WTC11 (cell line): ENCODE data around the gene FAM124B. TPM values are rescaled to one million over a fixed set of nuclear protein-coding genes. Genes with fewer than 3 reads are reported as not detected.

ENCODE experiments used
- ATAC-seq: fragments of 200-7000 bp; cut with Tn5 transposase; 2 replicates; pipeline ENCODE4 v1.10.0; 2021; ENCODE audit warnings: mild to moderate bottlenecking, moderate library complexity
- CTCF ChIA-PET: fragments of 300-600 bp; sonication (Branson Sonifier 250); formaldehyde crosslinking; loops from one replicate; lab custom pipeline; 2021; ENCODE audit warnings: antibody characterized with exemption; lab: Charles Lee
- POLR2A ChIA-PET: fragments of 350-600 bp; sonication (Branson Sonifier 250); formaldehyde crosslinking; loops from one replicate; lab custom pipeline; 2021; ENCODE audit warnings: antibody characterized with exemption; lab: Charles Lee
- DNase-seq: peaks from one replicate; pipeline ENCODE4 v3.0.0; 2021; ENCODE audit warnings: low spot score
- H3K27ac Mint-ChIP-seq: 2 replicates; pipeline ENCODE4 v1.8.0; 2021; ENCODE audit warnings: mixed read lengths
- H3K27me3 Mint-ChIP-seq: 2 replicates; pipeline ENCODE4 v1.8.0; 2021; ENCODE audit warnings: low read depth, mild to moderate bottlenecking, moderate library complexity, mixed read lengths
- H3K36me3 Mint-ChIP-seq: 2 replicates; pipeline ENCODE4 v1.8.0; 2021; ENCODE audit warnings: mixed read lengths
- H3K4me1 Mint-ChIP-seq: 2 replicates; pipeline ENCODE4 v1.8.0; 2022; ENCODE audit warnings: mixed read lengths
- H3K4me3 Mint-ChIP-seq: 2 replicates; pipeline ENCODE4 v1.8.0; 2021; ENCODE audit warnings: mild to moderate bottlenecking, moderate library complexity, mixed read lengths
- H3K9me3 Mint-ChIP-seq: 2 replicates; pipeline ENCODE4 v1.8.0; 2021; ENCODE audit warnings: mixed read lengths
- AFF4 ChIP-seq: sonication (generic); formaldehyde crosslinking; IDR thresholded peaks from 2 replicates; pipeline ENCODE4 v1.8.1; 2023; ENCODE audit warnings: mild to moderate bottlenecking, missing genetic modification reagents, borderline replicate concordance
- ATF1 ChIP-seq: sonication (generic); formaldehyde crosslinking; IDR thresholded peaks from 2 replicates; pipeline ENCODE4 v1.8.1; 2023; ENCODE audit warnings: mild to moderate bottlenecking, moderate library complexity, missing genetic modification reagents
- EMX1 ChIP-seq: fragments of 250-450 bp; sonication (Bioruptor Pico); IDR thresholded peaks from 2 replicates; pipeline ENCODE4 v1.8.0; 2021; ENCODE audit warnings: mild to moderate bottlenecking
- FOXJ3 ChIP-seq: sonication (generic); formaldehyde crosslinking; IDR thresholded peaks from 2 replicates; pipeline ENCODE4 v1.9.0; 2021; ENCODE audit warnings: missing genetic modification reagents, mild to moderate bottlenecking, borderline replicate concordance
- GABPB1 ChIP-seq: sonication (generic); formaldehyde crosslinking; IDR thresholded peaks from 2 replicates; pipeline ENCODE4 v1.8.1; 2023; ENCODE audit warnings: mild to moderate bottlenecking, missing genetic modification reagents
- IRF2 ChIP-seq: sonication (generic); formaldehyde crosslinking; IDR thresholded peaks from 2 replicates; pipeline ENCODE4 v1.8.0; 2022; ENCODE audit warnings: low read depth, missing genetic modification reagents, borderline replicate concordance
- JUN ChIP-seq: sonication (generic); formaldehyde crosslinking; IDR thresholded peaks from 2 replicates; pipeline ENCODE4 v1.8.0; 2023; ENCODE audit warnings: mild to moderate bottlenecking, missing genetic modification reagents
- KAT7 ChIP-seq: sonication (generic); formaldehyde crosslinking; IDR thresholded peaks from 2 replicates; pipeline ENCODE4 v1.8.1; 2023; ENCODE audit warnings: missing genetic modification reagents, mild to moderate bottlenecking, borderline replicate concordance
- NFE2L1 ChIP-seq: sonication (generic); formaldehyde crosslinking; IDR thresholded peaks from 2 replicates; pipeline ENCODE4 v1.8.1; 2023; ENCODE audit warnings: missing genetic modification reagents
- RELA ChIP-seq: sonication (generic); formaldehyde crosslinking; IDR thresholded peaks from 2 replicates; pipeline ENCODE4 v1.8.1; 2022; ENCODE audit warnings: missing genetic modification reagents, mild to moderate bottlenecking, borderline replicate concordance
- RORB ChIP-seq: fragments of 250-450 bp; sonication (Bioruptor Pico); IDR thresholded peaks from 2 replicates; pipeline ENCODE4 v1.9.0; 2021; ENCODE audit warnings: mild to moderate bottlenecking
- SOX15 ChIP-seq: fragments of 250-450 bp; sonication (Bioruptor Pico); IDR thresholded peaks from 2 replicates; pipeline ENCODE4 v1.9.0; 2021; ENCODE audit warnings: mild to moderate bottlenecking
- SP1 ChIP-seq: sonication (generic); formaldehyde crosslinking; conservative IDR thresholded peaks from 2 replicates; pipeline ENCODE4 v1.8.1; 2022; ENCODE audit warnings: missing genetic modification reagents
- ZBTB21 ChIP-seq: sonication (generic); formaldehyde crosslinking; IDR thresholded peaks from 2 replicates; pipeline ENCODE4 v1.8.1; 2023; ENCODE audit warnings: mild to moderate bottlenecking, missing genetic modification reagents, borderline replicate concordance
- ZNF138 ChIP-seq: sonication (generic); formaldehyde crosslinking; conservative IDR thresholded peaks from 2 replicates; pipeline ENCODE4 v1.8.1; 2022; ENCODE audit warnings: mild to moderate bottlenecking, moderate library complexity, missing genetic modification reagents
- ZNF425 ChIP-seq: fragments of 250-450 bp; sonication (Bioruptor Pico); conservative IDR thresholded peaks from 2 replicates; pipeline ENCODE4 v1.9.0; 2021; ENCODE audit warnings: mild to moderate bottlenecking
- ZNF671 ChIP-seq: fragments of 250-450 bp; sonication (Bioruptor Pico); IDR thresholded peaks from 2 replicates; pipeline ENCODE4 v1.8.0; 2021; ENCODE audit warnings: mild to moderate bottlenecking
- total RNA-seq: library from RNA; stranded (reverse); gene quantifications from 3 replicates; pipeline ENCODE4 v1.2.3, GENCODE V29; 2021
- TF ChIP-seq, protein P1 (sequence below): sonication (generic); formaldehyde crosslinking; IDR thresholded peaks from 2 replicates; pipeline ENCODE4 v1.8.0; 2022; ENCODE audit warnings: mild to moderate bottlenecking, missing genetic modification reagents
- TF ChIP-seq, protein P2 (sequence below): sonication (generic); formaldehyde crosslinking; IDR thresholded peaks from 2 replicates; pipeline ENCODE4 v1.8.1; 2022; ENCODE audit warnings: missing genetic modification reagents, borderline replicate concordance
- TF ChIP-seq, protein P3 (sequence below): sonication (generic); formaldehyde crosslinking; IDR thresholded peaks from 2 replicates; pipeline ENCODE4 v1.8.0; 2022; ENCODE audit warnings: mild to moderate bottlenecking, missing genetic modification reagents

Gene FAM124B
- total RNA-seq, 1 experiment from 2014 or later: 3.7 TPM

DNA sequence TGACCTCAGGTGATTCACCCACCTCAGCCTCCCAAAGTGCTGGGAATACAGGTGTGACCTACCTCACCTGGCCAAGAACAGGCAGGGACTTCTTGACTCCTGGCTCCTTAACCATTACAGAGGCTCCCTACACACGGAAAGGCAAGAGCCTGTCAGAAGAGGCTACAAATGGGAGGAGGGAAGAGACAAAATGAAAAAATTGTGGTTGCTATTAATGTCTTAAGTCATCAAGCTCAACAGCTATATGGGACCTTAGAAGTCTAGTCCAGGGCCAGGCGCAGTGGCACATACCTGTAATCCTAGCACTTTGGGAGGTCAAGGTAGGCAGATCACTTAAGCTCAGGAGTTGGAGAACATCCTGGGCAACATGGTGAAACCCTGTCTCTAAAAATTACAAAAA lies 11.5 kb upstream of the FAM124B start:
- CTCF ChIA-PET: no interaction called here
- peaks cover 3% of the 10 kb centered on the region; the same call in 1 of the 2 replicates for H3K36me3 Mint-ChIP-seq
- no peak for DNase-seq
- peaks cover 13% of the 10 kb centered on the region for H3K4me1 Mint-ChIP-seq
- no peaks in the 10 kb centered on the region for H3K27me3 Mint-ChIP-seq
- POLR2A ChIA-PET: no interaction called here
- H3K27ac Mint-ChIP-seq: no peak overlapping the region
- peaks cover 6% of the 10 kb centered on the region; the same call in 1 of the 2 replicates for H3K9me3 Mint-ChIP-seq
- ATAC-seq: no peak
- no peak overlapping the region for H3K4me3 Mint-ChIP-seq
- TF ChIP-seq RELA: no peak
- TF ChIP-seq JUN (CRISPR knock-in tag): no peak
- no peak for TF ChIP-seq SP1
- TF ChIP-seq, protein P1, sequence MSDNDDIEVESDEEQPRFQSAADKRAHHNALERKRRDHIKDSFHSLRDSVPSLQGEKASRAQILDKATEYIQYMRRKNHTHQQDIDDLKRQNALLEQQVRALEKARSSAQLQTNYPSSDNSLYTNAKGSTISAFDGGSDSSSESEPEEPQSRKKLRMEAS (CRISPR knock-in tag): no peak
- TF ChIP-seq GABPB1 (CRISPR knock-in tag): no peak
- TF ChIP-seq, protein P2, sequence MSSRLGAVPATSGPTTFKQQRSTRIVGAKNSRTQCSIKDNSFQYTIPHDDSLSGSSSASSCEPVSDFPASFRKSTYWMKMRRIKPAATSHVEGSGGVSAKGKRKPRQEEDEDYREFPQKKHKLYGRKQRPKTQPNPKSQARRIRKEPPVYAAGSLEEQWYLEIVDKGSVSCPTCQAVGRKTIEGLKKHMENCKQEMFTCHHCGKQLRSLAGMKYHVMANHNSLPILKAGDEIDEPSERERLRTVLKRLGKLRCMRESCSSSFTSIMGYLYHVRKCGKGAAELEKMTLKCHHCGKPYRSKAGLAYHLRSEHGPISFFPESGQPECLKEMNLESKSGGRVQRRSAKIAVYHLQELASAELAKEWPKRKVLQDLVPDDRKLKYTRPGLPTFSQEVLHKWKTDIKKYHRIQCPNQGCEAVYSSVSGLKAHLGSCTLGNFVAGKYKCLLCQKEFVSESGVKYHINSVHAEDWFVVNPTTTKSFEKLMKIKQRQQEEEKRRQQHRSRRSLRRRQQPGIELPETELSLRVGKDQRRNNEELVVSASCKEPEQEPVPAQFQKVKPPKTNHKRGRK (CRISPR knock-in tag): no peak
- no peak for TF ChIP-seq EMX1 (CRISPR knock-in tag)
- no peak for TF ChIP-seq AFF4 (CRISPR knock-in tag)
- TF ChIP-seq ZBTB21 (CRISPR knock-in tag): no peak
- no peak for TF ChIP-seq ATF1 (CRISPR knock-in tag)
- TF ChIP-seq, protein P3, sequence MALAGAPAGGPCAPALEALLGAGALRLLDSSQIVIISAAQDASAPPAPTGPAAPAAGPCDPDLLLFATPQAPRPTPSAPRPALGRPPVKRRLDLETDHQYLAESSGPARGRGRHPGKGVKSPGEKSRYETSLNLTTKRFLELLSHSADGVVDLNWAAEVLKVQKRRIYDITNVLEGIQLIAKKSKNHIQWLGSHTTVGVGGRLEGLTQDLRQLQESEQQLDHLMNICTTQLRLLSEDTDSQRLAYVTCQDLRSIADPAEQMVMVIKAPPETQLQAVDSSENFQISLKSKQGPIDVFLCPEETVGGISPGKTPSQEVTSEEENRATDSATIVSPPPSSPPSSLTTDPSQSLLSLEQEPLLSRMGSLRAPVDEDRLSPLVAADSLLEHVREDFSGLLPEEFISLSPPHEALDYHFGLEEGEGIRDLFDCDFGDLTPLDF: no peak
- no peak for TF ChIP-seq FOXJ3
- no peak for TF ChIP-seq IRF2 (CRISPR knock-in tag)
- no peak for TF ChIP-seq RORB (CRISPR knock-in tag)
- no peak for TF ChIP-seq KAT7 (CRISPR knock-in tag)
- no peak for TF ChIP-seq SOX15
- no peak for TF ChIP-seq ZNF671
- TF ChIP-seq ZNF425 (CRISPR knock-in tag): no peak
- no peak for TF ChIP-seq ZNF138 (CRISPR knock-in tag)
- TF ChIP-seq NFE2L1 (CRISPR knock-in tag): no peak
- TF ChIP-seq, all 79 proteins: peak for 0
